HL-60 (cell line): ENCODE results near the gene DDIAS.

Source experiments
- DNase-seq, 2 experiments: peaks; one replicate each; pipeline ENCODE4 v3.0.0-alpha.2; 2010 to 2020; ENCODE audit warnings: low read depth in 1 of 2, low spot score in 1 of 2
- H3K27ac ChIP-seq: fragments of 250-450 bp; sonication (Bioruptor Pico); replicated peaks from 2 replicates; pipeline ENCODE4 v1.5.1; 2020; ENCODE audit warnings: mild to moderate bottlenecking, moderate library complexity
- H3K27me3 ChIP-seq: fragments of 250-450 bp; sonication (Bioruptor Pico); 2 replicates; pipeline ENCODE4 v1.5.1; 2021; ENCODE audit warnings: mild to moderate bottlenecking, moderate library complexity; ENCODE audit not compliant: insufficient read depth, poor library complexity, severe bottlenecking
- H3K4me3 ChIP-seq: replicated peaks from 2 replicates; pipeline ENCODE4 v1.5.1; 2011; ENCODE audit warnings: mild to moderate bottlenecking, control low read depth, low read length; ENCODE audit not compliant: insufficient read depth
- CTCF ChIP-seq: IDR thresholded peaks from one replicate; pipeline ENCODE4 v1.5.1; 2011; ENCODE audit warnings: low read length, control low read depth, inconsistent platforms; ENCODE audit not compliant: insufficient read depth
- GABPA ChIP-seq: IDR thresholded peaks from 2 replicates; pipeline ENCODE4 v1.6.1; 2012; ENCODE audit warnings: low read depth
- POLR2AphosphoS5 ChIP-seq: IDR thresholded peaks from 2 replicates; pipeline ENCODE4 v1.6.1; 2012; ENCODE audit warnings: low read depth
- REST ChIP-seq: IDR thresholded peaks from 2 replicates; pipeline ENCODE4 v1.6.1; 2012; ENCODE audit warnings: low read depth; ENCODE audit not compliant: insufficient replicate concordance
- SPI1 ChIP-seq: IDR thresholded peaks from 2 replicates; pipeline ENCODE4 v1.6.1; 2012; ENCODE audit warnings: low read depth, mild to moderate bottlenecking, borderline replicate concordance

Gene DDIAS

GRCh38 chr11:82862379-82862778 is 39.2 kb upstream of the DDIAS start:
- Histone ChIP-seq H3K4me3 (no peak overlapping the region), H3K27me3 (no peaks in the 10 kb centered on the region), H3K27ac (no peak overlapping the region)
- DNase-seq: no peak
- TF ChIP-seq GABPA (no peak), POLR2AphosphoS5 (no peak), SPI1 (no peak), REST (no peak), CTCF (no peak)

GRCh38 chr11:82863209-82863608 is 38.3 kb upstream of the DDIAS start:
- no peak overlapping the region for H3K27ac ChIP-seq
- no peak for DNase-seq
- H3K4me3 ChIP-seq: no peak overlapping the region
- TF ChIP-seq GABPA: no peak
- no peak for TF ChIP-seq SPI1
- no peak for TF ChIP-seq REST
- no peak for TF ChIP-seq CTCF
- TF ChIP-seq POLR2AphosphoS5: no peak
- no peaks in the 10 kb centered on the region for H3K27me3 ChIP-seq

GRCh38 chr11:82864268-82864667 is 37.3 kb upstream of the DDIAS start:
- Histone ChIP-seq H3K27me3 (no peaks in the 10 kb centered on the region), H3K27ac (peak overlapping the region; percentile 56), H3K4me3 (no peak overlapping the region)
- no peak for TF ChIP-seq SPI1
- no peak for TF ChIP-seq POLR2AphosphoS5
- TF ChIP-seq CTCF: peak; percentile 57
- DNase-seq: peak; percentile 82 to 84

GRCh38 chr11:82865841-82866240 is 35.7 kb upstream of the DDIAS start:
- Histone ChIP-seq H3K27ac (no peak overlapping the region), H3K4me3 (no peak overlapping the region), H3K27me3 (no peaks in the 10 kb centered on the region)
- TF ChIP-seq POLR2AphosphoS5: no peak
- TF ChIP-seq GABPA: no peak
- TF ChIP-seq CTCF: no peak
- no peak for DNase-seq
